Measurements from ENCODE around the gene CMTR2. TPM values are rescaled to one million over a fixed set of nuclear protein-coding genes. Genes with fewer than 3 reads are reported as not detected.

Gene CMTR2
- total RNA-seq, 1 experiment from 2014 or later = 30.3 TPM

- in situ Hi-C loops (cut with HindIII; ENCODE audit: low pct_unique_long_range_greater_than_20kb, low sequenced_read_pairs) = no loop called here
- DNase-seq (ENCODE audit: low read depth, low spot score) = no peak
Measured at GRCh38 chr16:71287454-71287853, 1.7 kb downstream of the CMTR2 start.

- in situ Hi-C loops (cut with HindIII; ENCODE audit: low pct_unique_long_range_greater_than_20kb, low sequenced_read_pairs) = no loop called here
- DNase-seq (ENCODE audit: low read depth, low spot score) = no peak
Measured at GRCh38 chr16:71283612-71284011, 5.6 kb downstream of the CMTR2 start.

GRCh38 chr16:71282943-71283342 lies 6.3 kb downstream of the CMTR2 start:
- in situ Hi-C loops (cut with HindIII; ENCODE audit: low pct_unique_long_range_greater_than_20kb, low sequenced_read_pairs) = no loop called here

GRCh38 chr16:71276589-71277334 lies 12.4 kb downstream of the CMTR2 start:
- in situ Hi-C loops (cut with HindIII; ENCODE audit: low pct_unique_long_range_greater_than_20kb, low sequenced_read_pairs) = no loop called here
- no peak for DNase-seq (ENCODE audit: low read depth, low spot score)

More at GRCh38 chr16:71282943-71283342, 6.3 kb downstream of the CMTR2 start:
- no peak for DNase-seq (ENCODE audit: low read depth, low spot score)

- in situ Hi-C loops (cut with HindIII; ENCODE audit: low pct_unique_long_range_greater_than_20kb, low sequenced_read_pairs) = no loop called here
- DNase-seq (ENCODE audit: low read depth, low spot score) = no peak
Measured at GRCh38 chr16:71273384-71273783, 15.8 kb downstream of the CMTR2 start.

GRCh38 chr16:71264299-71264698 lies 24.9 kb downstream of the CMTR2 start:
- DNase-seq (ENCODE audit: low read depth, low spot score) = no peak
- in situ Hi-C loops (cut with HindIII; ENCODE audit: low pct_unique_long_range_greater_than_20kb, low sequenced_read_pairs) = no loop called here

- in situ Hi-C loops (cut with HindIII; ENCODE audit: low pct_unique_long_range_greater_than_20kb, low sequenced_read_pairs) = no loop called here
Measured at GRCh38 chr16:71263582-71263981, 25.6 kb downstream of the CMTR2 start.

GRCh38 chr16:71262391-71262790 lies 26.8 kb downstream of the CMTR2 start:
- in situ Hi-C loops (cut with HindIII; ENCODE audit: low pct_unique_long_range_greater_than_20kb, low sequenced_read_pairs) = no loop called here
- no peak for DNase-seq (ENCODE audit: low read depth, low spot score)

More at GRCh38 chr16:71263582-71263981, 25.6 kb downstream of the CMTR2 start:
- no peak for DNase-seq (ENCODE audit: low read depth, low spot score)

GRCh38 chr16:71260995-71261394 lies 28.2 kb downstream of the CMTR2 start:
- no peak for DNase-seq (ENCODE audit: low read depth, low spot score)
- in situ Hi-C loops (cut with HindIII; ENCODE audit: low pct_unique_long_range_greater_than_20kb, low sequenced_read_pairs) = no loop called here

GRCh38 chr16:71259086-71259485 lies 30.1 kb downstream of the CMTR2 start:
- DNase-seq (ENCODE audit: low read depth, low spot score) = no peak
- in situ Hi-C loops (cut with HindIII; ENCODE audit: low pct_unique_long_range_greater_than_20kb, low sequenced_read_pairs) = no loop called here

GRCh38 chr16:71258372-71258771 lies 30.8 kb downstream of the CMTR2 start:
- in situ Hi-C loops (cut with HindIII; ENCODE audit: low pct_unique_long_range_greater_than_20kb, low sequenced_read_pairs) = no loop called here

GRCh38 chr16:71257768-71258167 lies 31.4 kb downstream of the CMTR2 start:
- in situ Hi-C loops (cut with HindIII; ENCODE audit: low pct_unique_long_range_greater_than_20kb, low sequenced_read_pairs) = no loop called here
- DNase-seq (ENCODE audit: low read depth, low spot score) = no peak

More at GRCh38 chr16:71258372-71258771, 30.8 kb downstream of the CMTR2 start:
- no peak for DNase-seq (ENCODE audit: low read depth, low spot score)

GRCh38 chr16:71255721-71256120 lies 33.5 kb downstream of the CMTR2 start:
- in situ Hi-C loops (cut with HindIII; ENCODE audit: low pct_unique_long_range_greater_than_20kb, low sequenced_read_pairs) = no loop called here
- DNase-seq (ENCODE audit: low read depth, low spot score) = no peak

GRCh38 chr16:71254832-71255525 lies 34.2 kb downstream of the CMTR2 start:
- DNase-seq (ENCODE audit: low read depth, low spot score) = no peak
- in situ Hi-C loops (cut with HindIII; ENCODE audit: low pct_unique_long_range_greater_than_20kb, low sequenced_read_pairs) = no loop called here

GRCh38 chr16:71250461-71251235 lies 38.6 kb downstream of the CMTR2 start:
- DNase-seq (ENCODE audit: low read depth, low spot score) = no peak
- in situ Hi-C loops (cut with HindIII; ENCODE audit: low pct_unique_long_range_greater_than_20kb, low sequenced_read_pairs) = no loop called here

- in situ Hi-C loops (cut with HindIII; ENCODE audit: low pct_unique_long_range_greater_than_20kb, low sequenced_read_pairs) = no loop called here
- DNase-seq (ENCODE audit: low read depth, low spot score) = peak; percentile 10
Measured at GRCh38 chr16:71249399-71249798, 39.8 kb downstream of the CMTR2 start.

- in situ Hi-C loops (cut with HindIII; ENCODE audit: low pct_unique_long_range_greater_than_20kb, low sequenced_read_pairs) = no loop called here
- no peak for DNase-seq (ENCODE audit: low read depth, low spot score)
Measured at GRCh38 chr16:71247478-71247877, 41.7 kb downstream of the CMTR2 start.

- in situ Hi-C loops (cut with HindIII; ENCODE audit: low pct_unique_long_range_greater_than_20kb, low sequenced_read_pairs) = no loop called here
- no peak for DNase-seq (ENCODE audit: low read depth, low spot score)
Measured at GRCh38 chr16:71246309-71246708, 42.9 kb downstream of the CMTR2 start.

Measured in SK-MEL-5 (cell line).